ENCODE results near the gene POT1. TPM values are rescaled to one million over a fixed set of nuclear protein-coding genes. Genes with fewer than 3 reads are reported as not detected.

The POT1 gene
- polyA plus RNA-seq, 1 donor (not counting 4 experiments of a cell fraction or from before 2014, with no cell fraction given): 36.6 TPM

DNA sequence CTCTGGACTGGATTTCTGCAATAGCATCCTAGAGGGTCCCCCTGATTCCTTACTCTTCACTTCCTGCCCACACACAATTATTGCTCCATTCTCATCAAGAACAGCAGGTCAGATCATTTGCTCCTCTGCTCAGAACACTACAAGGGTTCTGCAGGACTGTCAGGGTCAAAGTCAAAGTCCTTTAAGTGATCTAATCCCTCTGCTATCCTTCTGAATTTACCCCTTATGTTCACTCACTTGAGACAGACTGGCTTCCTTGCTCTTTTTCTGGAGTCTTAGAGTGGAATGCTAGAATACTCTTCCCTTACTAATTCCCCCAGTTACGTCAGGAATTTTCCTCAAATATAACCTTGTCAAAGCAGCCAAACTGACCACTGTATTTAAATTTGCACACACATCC lies 7.5 kb upstream of the POT1 start:
- no peaks in the 10 kb centered on the region for H4K20me1 ChIP-seq (ENCODE audit: control insufficient read depth, extremely low read depth, insufficient read depth, low read length)
- no peaks in the 10 kb centered on the region for H3K79me2 ChIP-seq (ENCODE audit: control insufficient read depth, insufficient read depth, low read length)
- H3K4me2 ChIP-seq (ENCODE audit: control insufficient read depth, extremely low read depth, insufficient read depth, low read depth, low read length): no peak overlapping the region
- no peak overlapping the region for H3K4me3 ChIP-seq (ENCODE audit: control insufficient read depth in 2 of 3, extremely low read depth in 1 of 3, insufficient read depth in 2 of 3, low read depth in 1 of 3, low read length in 3 of 3)
- DNase-seq (ENCODE audit: low read depth, low spot score) (no peak), FAIRE-seq (no peak)
- H3K9me1 ChIP-seq (ENCODE audit: control insufficient read depth, extremely low read depth, insufficient read depth, low read length): no peaks in the 10 kb centered on the region
- H3K9me3 ChIP-seq (ENCODE audit: control insufficient read depth, low read depth, low read length): no peaks in the 10 kb centered on the region
- no peaks in the 10 kb centered on the region for H3K4me1 ChIP-seq (ENCODE audit: control insufficient read depth, extremely low read depth, insufficient read depth, low read length)
- no peaks in the 10 kb centered on the region for H3K36me3 ChIP-seq (ENCODE audit: control insufficient read depth in 2 of 2, extremely low read depth in 1 of 2, insufficient read depth in 2 of 2, low read length in 2 of 2)
- TF ChIP-seq CTCF (optimal IDR thresholded peaks at IDR 0.05 in 1 of 3, IDR thresholded peaks at IDR 0.05 in 1 of 3, conservative IDR thresholded peaks at IDR 0.05 in 1 of 3; ENCODE audit: extremely low read depth in 1 of 3, insufficient read depth in 2 of 3, low read length in 3 of 3): no peak
- no peak for TF ChIP-seq EZH2 (IDR thresholded peaks at IDR 0.05; ENCODE audit: low read length)
- H3K27ac ChIP-seq (ENCODE audit: control insufficient read depth, insufficient read depth, low read length): no peak overlapping the region
- dilution Hi-C loops (cut with MboI; ENCODE audit: extremely low pct_ligation_motif_present, low sequenced_read_pairs): no loop called here
- no peak overlapping the region for H2AFZ ChIP-seq (ENCODE audit: control insufficient read depth, low read length)
- H3K27me3 ChIP-seq (ENCODE audit: control insufficient read depth, extremely low read depth, insufficient read depth, low read length): no peaks in the 10 kb centered on the region
- no peak overlapping the region for H3K9ac ChIP-seq (ENCODE audit: control insufficient read depth, extremely low read depth, insufficient read depth, low read length)

GRCh38 chr7:124934841-124935240 lies 5.2 kb upstream of the POT1 start:
- dilution Hi-C loops (cut with MboI; ENCODE audit: extremely low pct_ligation_motif_present, low sequenced_read_pairs): no loop called here
- Histone ChIP-seq H3K79me2 (ENCODE audit: control insufficient read depth, insufficient read depth, low read length) (no peaks in the 10 kb centered on the region), H3K27me3 (ENCODE audit: control insufficient read depth, extremely low read depth, insufficient read depth, low read length) (no peaks in the 10 kb centered on the region), H3K4me2 (ENCODE audit: control insufficient read depth, extremely low read depth, insufficient read depth, low read depth, low read length) (no peak overlapping the region), H3K9ac (ENCODE audit: control insufficient read depth, extremely low read depth, insufficient read depth, low read length) (no peak overlapping the region), H3K4me1 (ENCODE audit: control insufficient read depth, extremely low read depth, insufficient read depth, low read length) (no peaks in the 10 kb centered on the region), H3K9me3 (ENCODE audit: control insufficient read depth, low read depth, low read length) (no peaks in the 10 kb centered on the region), H4K20me1 (ENCODE audit: control insufficient read depth, extremely low read depth, insufficient read depth, low read length) (no peaks in the 10 kb centered on the region), H3K36me3 (ENCODE audit: control insufficient read depth in 2 of 2, extremely low read depth in 1 of 2, insufficient read depth in 2 of 2, low read length in 2 of 2) (no peaks in the 10 kb centered on the region), H3K9me1 (ENCODE audit: control insufficient read depth, extremely low read depth, insufficient read depth, low read length) (no peaks in the 10 kb centered on the region), H3K4me3 (ENCODE audit: control insufficient read depth in 2 of 3, extremely low read depth in 1 of 3, insufficient read depth in 2 of 3, low read depth in 1 of 3, low read length in 3 of 3) (no peak overlapping the region), H3K27ac (ENCODE audit: control insufficient read depth, insufficient read depth, low read length) (no peak overlapping the region), H2AFZ (ENCODE audit: control insufficient read depth, low read length) (no peak overlapping the region)
- no peak for FAIRE-seq
- no peak for DNase-seq (ENCODE audit: low read depth, low spot score)
- TF ChIP-seq CTCF (optimal IDR thresholded peaks at IDR 0.05 in 1 of 3, IDR thresholded peaks at IDR 0.05 in 1 of 3, conservative IDR thresholded peaks at IDR 0.05 in 1 of 3; ENCODE audit: extremely low read depth in 1 of 3, insufficient read depth in 2 of 3, low read length in 3 of 3) (no peak), EZH2 (IDR thresholded peaks at IDR 0.05; ENCODE audit: low read length) (no peak)

All from keratinocyte (primary cell).